ENCODE results near the gene ZNF500. TPM values are rescaled to one million over a fixed set of nuclear protein-coding genes. Genes with fewer than 3 reads are reported as not detected.

Gene ZNF500
- total and polyA plus RNA-seq, 2 experiments from 2014 or later = 5.8 to 15.3 TPM

DNA sequence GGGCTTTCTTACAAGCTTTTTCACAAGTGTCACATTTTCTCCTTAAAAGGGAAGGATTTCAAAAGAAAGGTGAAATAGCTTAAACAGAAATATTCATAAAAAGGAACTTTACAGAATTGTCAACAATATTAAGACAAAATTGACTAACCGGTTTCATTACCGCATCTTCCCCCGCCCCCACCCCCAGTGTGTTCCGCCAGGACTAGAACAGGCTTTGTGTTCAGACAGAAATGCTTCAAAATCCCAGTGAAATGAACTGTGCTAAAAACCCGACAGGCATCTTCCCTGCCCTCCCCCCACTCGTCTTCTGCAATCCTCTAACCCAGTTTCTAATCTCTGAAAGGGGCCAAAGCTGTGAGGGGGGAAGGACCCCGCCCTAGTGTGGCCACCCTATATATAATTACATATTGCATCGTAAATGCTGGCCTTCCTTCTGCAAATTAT, 36.5 kb upstream of the ZNF500 start (continued):
- TF ChIP-seq ZNF114 (CRISPR knock-in tag; IDR thresholded peaks at IDR 0.05) (no peak), EZH2 (IDR thresholded peaks at IDR 0.05; ENCODE audit: low read depth, unreplicated experiment) (no peak), EZH2phosphoT487 (IDR thresholded peaks at IDR 0.05; ENCODE audit: unreplicated experiment) (no peak)
- TF ChIP-seq, protein P1, sequence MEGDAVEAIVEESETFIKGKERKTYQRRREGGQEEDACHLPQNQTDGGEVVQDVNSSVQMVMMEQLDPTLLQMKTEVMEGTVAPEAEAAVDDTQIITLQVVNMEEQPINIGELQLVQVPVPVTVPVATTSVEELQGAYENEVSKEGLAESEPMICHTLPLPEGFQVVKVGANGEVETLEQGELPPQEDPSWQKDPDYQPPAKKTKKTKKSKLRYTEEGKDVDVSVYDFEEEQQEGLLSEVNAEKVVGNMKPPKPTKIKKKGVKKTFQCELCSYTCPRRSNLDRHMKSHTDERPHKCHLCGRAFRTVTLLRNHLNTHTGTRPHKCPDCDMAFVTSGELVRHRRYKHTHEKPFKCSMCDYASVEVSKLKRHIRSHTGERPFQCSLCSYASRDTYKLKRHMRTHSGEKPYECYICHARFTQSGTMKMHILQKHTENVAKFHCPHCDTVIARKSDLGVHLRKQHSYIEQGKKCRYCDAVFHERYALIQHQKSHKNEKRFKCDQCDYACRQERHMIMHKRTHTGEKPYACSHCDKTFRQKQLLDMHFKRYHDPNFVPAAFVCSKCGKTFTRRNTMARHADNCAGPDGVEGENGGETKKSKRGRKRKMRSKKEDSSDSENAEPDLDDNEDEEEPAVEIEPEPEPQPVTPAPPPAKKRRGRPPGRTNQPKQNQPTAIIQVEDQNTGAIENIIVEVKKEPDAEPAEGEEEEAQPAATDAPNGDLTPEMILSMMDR (conservative IDR thresholded peaks at IDR 0.05; ENCODE audit: low read depth in 2 of 2) = no peak

DNA sequence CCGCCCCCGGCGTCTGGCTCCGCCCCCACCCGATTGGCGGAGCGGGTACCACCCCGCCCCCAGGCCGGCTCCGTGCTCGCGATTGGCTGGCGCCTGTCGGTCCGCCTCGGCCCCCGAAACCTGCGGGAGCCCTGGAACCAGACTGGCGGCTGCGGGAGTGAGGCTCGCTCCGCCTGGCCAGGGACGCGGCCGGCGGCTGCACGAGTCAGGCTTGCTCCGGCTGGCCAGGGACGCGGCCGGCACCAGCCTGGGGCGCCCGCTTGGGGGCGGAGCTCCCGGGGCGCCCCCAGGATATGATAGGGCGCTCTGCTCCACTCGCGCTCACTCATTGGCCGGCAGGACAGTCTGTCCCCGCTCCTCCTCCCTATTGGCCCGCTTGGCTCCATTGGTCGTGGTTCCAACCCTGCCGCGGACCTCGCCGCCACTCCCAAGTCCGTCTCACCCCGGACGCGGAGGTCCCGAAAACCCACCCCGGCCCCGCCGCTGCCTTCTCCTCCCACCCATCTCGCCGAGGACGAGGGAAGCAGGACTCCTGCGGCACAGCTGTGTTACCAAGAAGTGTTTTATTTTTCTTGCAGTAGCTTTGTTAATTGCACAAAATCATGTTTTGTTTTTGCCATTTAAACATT, 35.8 kb upstream of the ZNF500 start:
- Histone ChIP-seq H3K4me2 (peak overlapping the region; percentile 81), H3K27me3 (ENCODE audit: insufficient read depth) (no peaks in the 10 kb centered on the region), H2AFZ (0 out of 2 replicates have a peak overlapping the region, but pooled peaks have one; percentile 78), H3K27ac (ENCODE audit: low read depth) (peak overlapping the region; percentile 89), H3K9me2 (ENCODE audit: insufficient read depth) (no peaks in the 10 kb centered on the region), H3K4me3 (peak overlapping the region; percentile 57), H3F3A (replicated peaks; ENCODE audit: low read depth) (peaks cover 18% of the 10 kb centered on the region; the same call in 1 of the 2 replicates), H3K4me1 (ENCODE audit: insufficient read depth) (peaks cover 28% of the 10 kb centered on the region; the same call in 1 of the 2 replicates), H3K79me2 (replicated peaks; ENCODE audit: insufficient read depth) (no peaks in the 10 kb centered on the region), H4K20me1 (replicated peaks; ENCODE audit: insufficient read depth) (no peaks in the 10 kb centered on the region), H3K36me3 (ENCODE audit: insufficient read depth) (peaks cover 3% of the 10 kb centered on the region; the same call in 1 of the 2 replicates)
- peak overlapping the region; percentile 81 for H3K4me3 Mint-ChIP-seq
- H3K36me3 Mint-ChIP-seq (ENCODE audit: low read depth) = peaks cover 27% of the 10 kb centered on the region
- H3K27me3 Mint-ChIP-seq (ENCODE audit: insufficient read depth, low read depth, poor library complexity) = peaks cover 10% of the 10 kb centered on the region
- no peaks in the 10 kb centered on the region for H3K9me3 Mint-ChIP-seq
- peak; percentile 96 for DNase-seq (ENCODE audit: low spot score)
- TF ChIP-seq EZH2phosphoT487 (IDR thresholded peaks at IDR 0.05; ENCODE audit: unreplicated experiment) (no peak), POLR2AphosphoS5 (IDR thresholded peaks at IDR 0.05; ENCODE audit: low read depth) (peak; percentile 70), JUNB (IDR thresholded peaks at IDR 0.05; ENCODE audit: unreplicated experiment) (no peak), ZNF114 (CRISPR knock-in tag; IDR thresholded peaks at IDR 0.05) (no peak), EZH2 (IDR thresholded peaks at IDR 0.05; ENCODE audit: low read depth, unreplicated experiment) (no peak)
- TF ChIP-seq, protein P2, sequence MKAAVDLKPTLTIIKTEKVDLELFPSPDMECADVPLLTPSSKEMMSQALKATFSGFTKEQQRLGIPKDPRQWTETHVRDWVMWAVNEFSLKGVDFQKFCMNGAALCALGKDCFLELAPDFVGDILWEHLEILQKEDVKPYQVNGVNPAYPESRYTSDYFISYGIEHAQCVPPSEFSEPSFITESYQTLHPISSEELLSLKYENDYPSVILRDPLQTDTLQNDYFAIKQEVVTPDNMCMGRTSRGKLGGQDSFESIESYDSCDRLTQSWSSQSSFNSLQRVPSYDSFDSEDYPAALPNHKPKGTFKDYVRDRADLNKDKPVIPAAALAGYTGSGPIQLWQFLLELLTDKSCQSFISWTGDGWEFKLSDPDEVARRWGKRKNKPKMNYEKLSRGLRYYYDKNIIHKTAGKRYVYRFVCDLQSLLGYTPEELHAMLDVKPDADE (IDR thresholded peaks at IDR 0.05) = no peak
- TF ChIP-seq, protein P3, sequence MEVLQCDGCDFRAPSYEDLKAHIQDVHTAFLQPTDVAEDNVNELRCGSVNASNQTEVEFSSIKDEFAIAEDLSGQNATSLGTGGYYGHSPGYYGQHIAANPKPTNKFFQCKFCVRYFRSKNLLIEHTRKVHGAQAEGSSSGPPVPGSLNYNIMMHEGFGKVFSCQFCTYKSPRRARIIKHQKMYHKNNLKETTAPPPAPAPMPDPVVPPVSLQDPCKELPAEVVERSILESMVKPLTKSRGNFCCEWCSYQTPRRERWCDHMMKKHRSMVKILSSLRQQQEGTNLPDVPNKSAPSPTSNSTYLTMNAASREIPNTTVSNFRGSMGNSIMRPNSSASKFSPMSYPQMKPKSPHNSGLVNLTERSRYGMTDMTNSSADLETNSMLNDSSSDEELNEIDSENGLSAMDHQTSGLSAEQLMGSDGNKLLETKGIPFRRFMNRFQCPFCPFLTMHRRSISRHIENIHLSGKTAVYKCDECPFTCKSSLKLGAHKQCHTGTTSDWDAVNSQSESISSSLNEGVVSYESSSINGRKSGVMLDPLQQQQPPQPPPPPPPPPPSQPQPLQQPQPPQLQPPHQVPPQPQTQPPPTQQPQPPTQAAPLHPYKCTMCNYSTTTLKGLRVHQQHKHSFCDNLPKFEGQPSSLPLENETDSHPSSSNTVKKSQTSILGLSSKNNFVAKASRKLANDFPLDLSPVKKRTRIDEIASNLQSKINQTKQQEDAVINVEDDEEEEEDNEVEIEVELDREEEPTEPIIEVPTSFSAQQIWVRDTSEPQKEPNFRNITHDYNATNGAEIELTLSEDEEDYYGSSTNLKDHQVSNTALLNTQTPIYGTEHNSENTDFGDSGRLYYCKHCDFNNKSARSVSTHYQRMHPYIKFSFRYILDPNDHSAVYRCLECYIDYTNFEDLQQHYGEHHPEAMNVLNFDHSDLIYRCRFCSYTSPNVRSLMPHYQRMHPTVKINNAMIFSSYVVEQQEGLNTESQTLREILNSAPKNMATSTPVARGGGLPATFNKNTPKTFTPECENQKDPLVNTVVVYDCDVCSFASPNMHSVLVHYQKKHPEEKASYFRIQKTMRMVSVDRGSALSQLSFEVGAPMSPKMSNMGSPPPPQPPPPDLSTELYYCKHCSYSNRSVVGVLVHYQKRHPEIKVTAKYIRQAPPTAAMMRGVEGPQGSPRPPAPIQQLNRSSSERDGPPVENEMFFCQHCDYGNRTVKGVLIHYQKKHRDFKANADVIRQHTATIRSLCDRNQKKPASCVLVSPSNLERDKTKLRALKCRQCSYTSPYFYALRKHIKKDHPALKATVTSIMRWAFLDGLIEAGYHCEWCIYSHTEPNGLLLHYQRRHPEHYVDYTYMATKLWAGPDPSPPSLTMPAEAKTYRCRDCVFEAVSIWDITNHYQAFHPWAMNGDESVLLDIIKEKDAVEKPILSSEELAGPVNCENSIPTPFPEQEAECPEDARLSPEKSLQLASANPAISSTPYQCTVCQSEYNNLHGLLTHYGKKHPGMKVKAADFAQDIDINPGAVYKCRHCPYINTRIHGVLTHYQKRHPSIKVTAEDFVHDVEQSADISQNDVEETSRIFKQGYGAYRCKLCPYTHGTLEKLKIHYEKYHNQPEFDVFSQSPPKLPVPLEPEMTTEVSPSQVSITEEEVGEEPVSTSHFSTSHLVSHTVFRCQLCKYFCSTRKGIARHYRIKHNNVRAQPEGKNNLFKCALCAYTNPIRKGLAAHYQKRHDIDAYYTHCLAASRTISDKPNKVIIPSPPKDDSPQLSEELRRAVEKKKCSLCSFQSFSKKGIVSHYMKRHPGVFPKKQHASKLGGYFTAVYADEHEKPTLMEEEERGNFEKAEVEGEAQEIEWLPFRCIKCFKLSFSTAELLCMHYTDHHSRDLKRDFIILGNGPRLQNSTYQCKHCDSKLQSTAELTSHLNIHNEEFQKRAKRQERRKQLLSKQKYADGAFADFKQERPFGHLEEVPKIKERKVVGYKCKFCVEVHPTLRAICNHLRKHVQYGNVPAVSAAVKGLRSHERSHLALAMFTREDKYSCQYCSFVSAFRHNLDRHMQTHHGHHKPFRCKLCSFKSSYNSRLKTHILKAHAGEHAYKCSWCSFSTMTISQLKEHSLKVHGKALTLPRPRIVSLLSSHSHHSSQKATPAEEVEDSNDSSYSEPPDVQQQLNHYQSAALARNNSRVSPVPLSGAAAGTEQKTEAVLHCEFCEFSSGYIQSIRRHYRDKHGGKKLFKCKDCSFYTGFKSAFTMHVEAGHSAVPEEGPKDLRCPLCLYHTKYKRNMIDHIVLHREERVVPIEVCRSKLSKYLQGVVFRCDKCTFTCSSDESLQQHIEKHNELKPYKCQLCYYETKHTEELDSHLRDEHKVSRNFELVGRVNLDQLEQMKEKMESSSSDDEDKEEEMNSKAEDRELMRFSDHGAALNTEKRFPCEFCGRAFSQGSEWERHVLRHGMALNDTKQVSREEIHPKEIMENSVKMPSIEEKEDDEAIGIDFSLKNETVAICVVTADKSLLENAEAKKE (CRISPR knock-in tag; IDR thresholded peaks at IDR 0.05) = no peak
- ATAC-seq = peak; percentile 89
- H3K27ac Mint-ChIP-seq = peak overlapping the region; percentile 74
- peaks cover 26% of the 10 kb centered on the region for H3K4me1 Mint-ChIP-seq

Measured in GM23338 (cell line).